ENCODE data around the gene PAK2. TPM values are rescaled to one million over a fixed set of nuclear protein-coding genes. Genes with fewer than 3 reads are reported as not detected.

PAK2 gene
- total RNA-seq (2022): 68.2 and 70.4 TPM in 2 replicates
- percentile 86 among the genes with signal in this experiment for Bru-seq, nascent RNA
- BruChase-seq, experiment 1, labeled RNA remaining after a 6-hour chase: percentile 94 among the genes with signal in this experiment
- percentile 89 among the genes with signal in this experiment for BruChase-seq, experiment 2, labeled RNA remaining after a 2-hour chase
- long read RNA-seq, full-length matches to known transcripts: 20 of 32 reads
- long read RNA-seq, partial matches to known transcripts: 5 of 32 reads
- long read RNA-seq, other reads (novel, unspliced or antisense): 7 of 32 reads

- TF ChIP-seq CTCF (IDR thresholded peaks at IDR 0.05; ENCODE audit: unreplicated experiment): no peak
- peaks cover 22% of the 10 kb centered on the region for H3K36me3 Mint-ChIP-seq (ENCODE audit: insufficient read depth, unreplicated experiment)
- peak within 1 kb of the TSS; percentile 96 for H3K4me3 Mint-ChIP-seq (ENCODE audit: low read depth, unreplicated experiment)
- H3K9me3 Mint-ChIP-seq (ENCODE audit: low read depth, unreplicated experiment): no peaks in the 10 kb centered on the region
- H3K4me1 Mint-ChIP-seq (ENCODE audit: low read depth, unreplicated experiment): no peaks in the 10 kb centered on the region
- TSS peak; percentile 15 for BruUV-seq (replicated peaks)
- no peaks in the 10 kb centered on the region for H3K27me3 Mint-ChIP-seq (ENCODE audit: unreplicated experiment)
- intact Hi-C loops (cut with micrococcal nuclease; ENCODE audit: unreplicated experiment): loop anchor here (5.0 kb wide), 1 partner anchor 52 kb away; no protein-coding TSS in a partner anchor
- CTCF ChIA-PET: interaction anchor here (0.5 to 1.5 kb wide), 6 partner anchors 14 to 154 kb away, joined by 3 to 9 read pairs (median 4); no protein-coding TSS in a partner anchor
- peak; percentile 92 for DNase-seq
- H3K27ac Mint-ChIP-seq (ENCODE audit: unreplicated experiment): peak within 1 kb of the TSS; percentile 93
Measured at GRCh38 chr3:196739671-196740480, at the start of gene PAK2. Gene PAK2 (plus strand): TSS chr3:196739857. CDS start chr3:196782647, 42,790 bp downstream.

GRCh38 chr3:196689941-196690660 is 49.6 kb upstream of the PAK2 start:
- no peak for DNase-seq
- Mint-ChIP-seq H3K9me3 (ENCODE audit: low read depth, unreplicated experiment) (no peaks in the 10 kb centered on the region), H3K4me3 (ENCODE audit: low read depth, unreplicated experiment) (no peak overlapping the region), H3K4me1 (ENCODE audit: low read depth, unreplicated experiment) (peaks cover 11% of the 10 kb centered on the region), H3K27ac (ENCODE audit: unreplicated experiment) (no peak overlapping the region), H3K27me3 (ENCODE audit: unreplicated experiment) (peaks cover 16% of the 10 kb centered on the region), H3K36me3 (ENCODE audit: insufficient read depth, unreplicated experiment) (no peaks in the 10 kb centered on the region)
- CTCF ChIA-PET: interaction anchor here (0.6 to 0.7 kb wide), 2 partner anchors 57 to 86 kb away, joined by 3 read pairs; no protein-coding TSS in a partner anchor
- intact Hi-C loops (cut with micrococcal nuclease; ENCODE audit: unreplicated experiment): no loop called here
- no peak for TF ChIP-seq CTCF (IDR thresholded peaks at IDR 0.05; ENCODE audit: unreplicated experiment)
- no TSS peak for BruUV-seq (replicated peaks)

GRCh38 chr3:196691386-196691785 is 48.3 kb upstream of the PAK2 start:
- Mint-ChIP-seq H3K9me3 (ENCODE audit: low read depth, unreplicated experiment) (no peaks in the 10 kb centered on the region), H3K27ac (ENCODE audit: unreplicated experiment) (no peak overlapping the region)
- intact Hi-C loops (cut with micrococcal nuclease; ENCODE audit: unreplicated experiment): no loop called here

More at GRCh38 chr3:196691386-196691785, 48.3 kb upstream of the PAK2 start:
- H3K4me1 Mint-ChIP-seq (ENCODE audit: low read depth, unreplicated experiment): peaks cover 7% of the 10 kb centered on the region
- DNase-seq: no peak
- no peaks in the 10 kb centered on the region for H3K36me3 Mint-ChIP-seq (ENCODE audit: insufficient read depth, unreplicated experiment)
- TF ChIP-seq CTCF (IDR thresholded peaks at IDR 0.05; ENCODE audit: unreplicated experiment): no peak
- peaks cover 16% of the 10 kb centered on the region for H3K27me3 Mint-ChIP-seq (ENCODE audit: unreplicated experiment)
- H3K4me3 Mint-ChIP-seq (ENCODE audit: low read depth, unreplicated experiment): no peak overlapping the region
- CTCF ChIA-PET: interaction anchor here (0.6 kb wide), 1 partner anchor 183 kb away, joined by 5 read pairs; no protein-coding TSS in a partner anchor
- BruUV-seq (replicated peaks): no TSS peak

All from Calu3 (cell line).